HCT116 (cell line): ENCODE measurements around the gene ZFR2.

ENCODE experiments used
- EZH2 ChIP-seq: fragments of 200-600 bp; sonication (generic); IDR thresholded peaks from 2 replicates; pipeline ENCODE4 v1.6.1; 2017; ENCODE audit warnings: antibody characterized with exemption, mixed run types
- EZH2phosphoT487 ChIP-seq: fragments of 200-600 bp; IDR thresholded peaks from 2 replicates; pipeline ENCODE4 v1.6.1; 2018; ENCODE audit warnings: antibody characterized with exemption, borderline replicate concordance
- FOSL1 ChIP-seq: IDR thresholded peaks from 2 replicates; pipeline ENCODE4 v1.6.1; 2012; ENCODE audit warnings: low read depth
- POLR2A ChIP-seq: IDR thresholded peaks from 2 replicates; pipeline ENCODE4 v1.7.0; 2011; ENCODE audit warnings: borderline replicate concordance; ENCODE audit not compliant: insufficient read depth, insufficient read length; ENCODE audit errors: extremely low read depth
- RAD21 ChIP-seq: IDR thresholded peaks from 2 replicates; pipeline ENCODE4 v1.6.1; 2012; ENCODE audit warnings: low read depth, mild to moderate bottlenecking
- TCF7L2 ChIP-seq: IDR thresholded peaks from 2 replicates; pipeline ENCODE4 v1.7.0; 2011; ENCODE audit warnings: borderline replicate concordance, inconsistent platforms; ENCODE audit not compliant: insufficient read depth, insufficient read length; ENCODE audit errors: extremely low read depth
- YY1 ChIP-seq: IDR thresholded peaks from 2 replicates; pipeline ENCODE4 v1.6.1; 2011; ENCODE audit warnings: low read length, low read depth, moderate library complexity, mild to moderate bottlenecking; ENCODE audit not compliant: insufficient replicate concordance; ENCODE audit errors: extremely low read depth
- ZNF274 ChIP-seq: fragments of 200-500 bp; sonication (Bioruptor generic); IDR thresholded peaks from 2 replicates; pipeline ENCODE4 v1.6.1; 2014; ENCODE audit warnings: mild to moderate bottlenecking, low read depth, low read length, inconsistent platforms
- TF ChIP-seq, protein P1 (sequence below), 3 experiments: fragments of 200-600 bp in 1 of 3; sonication (generic) in 1 of 3; IDR thresholded peaks in 2 of 3; conservative IDR thresholded peaks in 1 of 3; 2 replicates each; pipeline ENCODE4 v1.5.1; 2012 to 2017; ENCODE audit warnings: low read depth in 2 of 3, low read length in 2 of 3, antibody characterized with exemption in 1 of 3, borderline replicate concordance in 1 of 3, control low read depth in 1 of 3, mild to moderate bottlenecking in 1 of 3, mixed read lengths in 1 of 3, mixed run types in 1 of 3, moderate library complexity in 1 of 3; ENCODE audit not compliant: insufficient read depth in 1 of 3
- TF ChIP-seq, protein P2 (sequence below): IDR thresholded peaks from 2 replicates; pipeline ENCODE4 v1.6.1; 2012

DNA sequence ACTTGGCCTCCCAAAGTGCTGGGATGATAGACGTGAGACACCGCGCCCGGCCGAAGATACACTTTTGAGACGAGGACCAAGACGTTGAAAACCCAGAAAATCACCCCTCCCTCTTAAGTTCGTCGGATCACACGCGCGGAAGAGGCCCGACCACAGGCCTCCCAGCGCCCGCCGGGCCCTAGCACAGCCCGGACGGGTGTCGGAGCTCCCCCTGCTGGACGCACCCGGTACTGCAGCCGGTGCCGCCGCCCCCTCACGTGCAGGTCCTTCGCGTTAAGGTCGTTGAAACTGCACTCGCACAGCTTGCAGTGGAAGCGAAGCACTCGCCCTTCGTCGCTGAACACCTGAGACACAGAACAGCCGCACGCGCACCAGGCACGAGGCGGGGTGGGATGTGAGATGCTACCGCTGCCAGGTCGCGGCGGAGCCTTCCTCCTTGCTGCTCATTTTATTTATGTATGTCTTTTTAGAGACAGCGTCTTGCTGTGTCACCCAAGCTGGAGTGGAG, 46.9 kb downstream of the ZFR2 start:
- TF ChIP-seq, protein P1, sequence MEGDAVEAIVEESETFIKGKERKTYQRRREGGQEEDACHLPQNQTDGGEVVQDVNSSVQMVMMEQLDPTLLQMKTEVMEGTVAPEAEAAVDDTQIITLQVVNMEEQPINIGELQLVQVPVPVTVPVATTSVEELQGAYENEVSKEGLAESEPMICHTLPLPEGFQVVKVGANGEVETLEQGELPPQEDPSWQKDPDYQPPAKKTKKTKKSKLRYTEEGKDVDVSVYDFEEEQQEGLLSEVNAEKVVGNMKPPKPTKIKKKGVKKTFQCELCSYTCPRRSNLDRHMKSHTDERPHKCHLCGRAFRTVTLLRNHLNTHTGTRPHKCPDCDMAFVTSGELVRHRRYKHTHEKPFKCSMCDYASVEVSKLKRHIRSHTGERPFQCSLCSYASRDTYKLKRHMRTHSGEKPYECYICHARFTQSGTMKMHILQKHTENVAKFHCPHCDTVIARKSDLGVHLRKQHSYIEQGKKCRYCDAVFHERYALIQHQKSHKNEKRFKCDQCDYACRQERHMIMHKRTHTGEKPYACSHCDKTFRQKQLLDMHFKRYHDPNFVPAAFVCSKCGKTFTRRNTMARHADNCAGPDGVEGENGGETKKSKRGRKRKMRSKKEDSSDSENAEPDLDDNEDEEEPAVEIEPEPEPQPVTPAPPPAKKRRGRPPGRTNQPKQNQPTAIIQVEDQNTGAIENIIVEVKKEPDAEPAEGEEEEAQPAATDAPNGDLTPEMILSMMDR (IDR thresholded peaks at IDR 0.05 in 2 of 3, conservative IDR thresholded peaks at IDR 0.05 in 1 of 3; ENCODE audit: borderline replicate concordance in 1 of 3, insufficient read depth in 1 of 3, low read depth in 2 of 3, low read length in 2 of 3) = peak; percentile 79 to 99 (median 99)
- TF ChIP-seq POLR2A (no peak), ZNF274 (no peak), EZH2phosphoT487 (no peak), TCF7L2 (peak; percentile 18), FOSL1 (no peak), EZH2 (no peak), RAD21 (peak; percentile 85), YY1 (no peak)
- TF ChIP-seq, protein P2, sequence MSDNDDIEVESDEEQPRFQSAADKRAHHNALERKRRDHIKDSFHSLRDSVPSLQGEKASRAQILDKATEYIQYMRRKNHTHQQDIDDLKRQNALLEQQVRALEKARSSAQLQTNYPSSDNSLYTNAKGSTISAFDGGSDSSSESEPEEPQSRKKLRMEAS = peak; percentile 91
